BLaER1 (cell line): ENCODE results near the gene ZAP70.

Experiments used
- H3K27ac ChIP-seq: shearing (Covaris generic); formaldehyde crosslinking; 2 replicates; pipeline ENCODE4 v1.8.1; 2022
- H3K27me3 ChIP-seq: shearing (Covaris generic); formaldehyde crosslinking; 2 replicates; pipeline ENCODE4 v1.8.1; 2022
- H3K36me3 ChIP-seq: shearing (Covaris generic); formaldehyde crosslinking; 2 replicates; pipeline ENCODE4 v1.8.1; 2022
- H3K4me1 ChIP-seq: shearing (Covaris generic); formaldehyde crosslinking; 2 replicates; pipeline ENCODE4 v1.8.1; 2022
- H3K4me2 ChIP-seq: shearing (Covaris generic); formaldehyde crosslinking; 2 replicates; pipeline ENCODE4 v1.8.1; 2022
- H3K4me3 ChIP-seq: shearing (Covaris generic); formaldehyde crosslinking; 2 replicates; pipeline ENCODE4 v1.8.1; 2022
- H3K9ac ChIP-seq: shearing (Covaris generic); formaldehyde crosslinking; 2 replicates; pipeline ENCODE4 v1.8.1; 2022
- H3K9me3 ChIP-seq: shearing (Covaris generic); formaldehyde crosslinking; 2 replicates; pipeline ENCODE4 v1.8.1; 2022
- H4K20me1 ChIP-seq: shearing (Covaris generic); formaldehyde crosslinking; 2 replicates; pipeline ENCODE4 v1.8.1; 2022
- Cebpa-rat ChIP-seq: shearing (Covaris generic); IDR thresholded peaks from 2 replicates; pipeline ENCODE4 v1.8.1; 2022

Gene ZAP70

GRCh38 chr2:97697252-97698235 lies 15.8 kb upstream of the ZAP70 start:
- H3K27me3 ChIP-seq: no peaks in the 10 kb centered on the region
- peak overlapping the region; percentile 39 for H3K4me2 ChIP-seq
- no peaks in the 10 kb centered on the region for H4K20me1 ChIP-seq
- no peaks in the 10 kb centered on the region for H3K36me3 ChIP-seq
- H3K9ac ChIP-seq: no peak overlapping the region
- H3K27ac ChIP-seq: no peak overlapping the region
- no peaks in the 10 kb centered on the region for H3K9me3 ChIP-seq
- H3K4me1 ChIP-seq: peaks cover 44% of the 10 kb centered on the region
- TF ChIP-seq Cebpa-rat: no peak
- no peak overlapping the region for H3K4me3 ChIP-seq

DNA sequence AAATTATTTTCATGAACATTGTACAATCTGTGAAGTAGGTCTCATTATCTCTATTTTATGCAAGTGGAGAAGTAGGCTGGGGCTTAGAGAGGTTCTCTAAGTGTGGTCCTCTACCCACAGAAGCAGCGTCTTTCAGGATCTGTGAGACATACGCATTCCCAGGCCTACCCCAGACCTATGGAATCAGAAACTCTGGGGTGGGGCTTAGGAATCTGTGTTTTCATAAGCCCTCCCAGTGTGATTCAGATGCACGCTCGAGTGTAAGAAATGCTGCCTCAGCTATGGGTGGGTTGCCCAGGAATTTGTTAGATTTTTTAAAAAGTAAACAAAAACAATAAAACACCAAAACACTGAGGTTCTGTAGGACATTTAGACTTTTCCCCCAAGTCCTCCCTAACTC lies 14.8 kb upstream of the ZAP70 start:
- H3K27ac ChIP-seq: no peak overlapping the region
- H3K4me3 ChIP-seq: no peak overlapping the region
- peaks cover 54% of the 10 kb centered on the region for H3K4me1 ChIP-seq
- no peak overlapping the region for H3K9ac ChIP-seq
- H3K4me2 ChIP-seq: no peak overlapping the region
- H4K20me1 ChIP-seq: no peaks in the 10 kb centered on the region
- no peaks in the 10 kb centered on the region for H3K36me3 ChIP-seq
- H3K9me3 ChIP-seq: no peaks in the 10 kb centered on the region
- TF ChIP-seq Cebpa-rat: no peak
- no peaks in the 10 kb centered on the region for H3K27me3 ChIP-seq

GRCh38 chr2:97699765-97700444 lies 13.5 kb upstream of the ZAP70 start:
- H3K4me2 ChIP-seq: peak overlapping the region; percentile 49

DNA sequence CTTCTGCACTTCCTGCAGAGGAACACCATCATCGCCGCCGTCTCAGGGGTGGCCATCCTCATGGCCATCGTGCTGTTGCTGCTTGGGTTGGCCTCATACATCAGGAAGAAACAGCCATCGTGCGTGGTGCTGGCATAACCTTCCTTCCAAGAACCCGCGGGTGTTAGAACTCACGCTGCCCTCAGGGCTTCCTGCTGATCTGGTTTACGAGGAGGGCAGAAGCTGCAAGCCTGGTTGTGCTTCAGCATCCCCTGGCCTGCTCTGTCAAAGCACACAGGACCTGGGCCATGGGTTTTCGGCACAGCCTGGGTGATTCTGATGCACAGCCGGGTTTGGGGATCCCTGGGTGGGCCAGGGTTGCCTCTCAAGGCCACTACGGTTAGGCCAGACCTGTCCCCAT lies 12.2 kb upstream of the ZAP70 start:
- Histone ChIP-seq H3K27ac (peak overlapping the region; percentile 73), H3K36me3 (no peaks in the 10 kb centered on the region), H3K4me2 (peak overlapping the region; percentile 82)

More at GRCh38 chr2:97699765-97700444, 13.5 kb upstream of the ZAP70 start:
- H3K9ac ChIP-seq: no peak overlapping the region
- no peak overlapping the region for H3K4me3 ChIP-seq
- H4K20me1 ChIP-seq: no peaks in the 10 kb centered on the region
- no peak overlapping the region; the same call in 1 of the 2 replicates for H3K27ac ChIP-seq
- H3K27me3 ChIP-seq: no peaks in the 10 kb centered on the region
- no peaks in the 10 kb centered on the region for H3K36me3 ChIP-seq
- TF ChIP-seq Cebpa-rat: no peak
- H3K4me1 ChIP-seq: peaks cover 60% of the 10 kb centered on the region
- H3K9me3 ChIP-seq: no peaks in the 10 kb centered on the region

GRCh38 chr2:97701851-97702465 lies 11.4 kb upstream of the ZAP70 start:
- Histone ChIP-seq H3K4me2 (peak overlapping the region; percentile 82), H3K9ac (peak overlapping the region; percentile 58; the same call in 1 of the 2 replicates), H3K4me1 (peaks cover 66% of the 10 kb centered on the region), H4K20me1 (no peaks in the 10 kb centered on the region), H3K27me3 (no peaks in the 10 kb centered on the region), H3K9me3 (no peaks in the 10 kb centered on the region), H3K4me3 (no peak overlapping the region), H3K36me3 (no peaks in the 10 kb centered on the region), H3K27ac (peak overlapping the region; percentile 73)
- TF ChIP-seq Cebpa-rat: no peak

More for the DNA sequence above, 12.2 kb upstream of the ZAP70 start:
- Histone ChIP-seq H3K4me3 (no peak overlapping the region), H3K9ac (peak overlapping the region; percentile 58; the same call in 1 of the 2 replicates), H4K20me1 (no peaks in the 10 kb centered on the region), H3K27me3 (no peaks in the 10 kb centered on the region), H3K4me1 (peaks cover 64% of the 10 kb centered on the region), H3K9me3 (no peaks in the 10 kb centered on the region)
- TF ChIP-seq Cebpa-rat: no peak

DNA sequence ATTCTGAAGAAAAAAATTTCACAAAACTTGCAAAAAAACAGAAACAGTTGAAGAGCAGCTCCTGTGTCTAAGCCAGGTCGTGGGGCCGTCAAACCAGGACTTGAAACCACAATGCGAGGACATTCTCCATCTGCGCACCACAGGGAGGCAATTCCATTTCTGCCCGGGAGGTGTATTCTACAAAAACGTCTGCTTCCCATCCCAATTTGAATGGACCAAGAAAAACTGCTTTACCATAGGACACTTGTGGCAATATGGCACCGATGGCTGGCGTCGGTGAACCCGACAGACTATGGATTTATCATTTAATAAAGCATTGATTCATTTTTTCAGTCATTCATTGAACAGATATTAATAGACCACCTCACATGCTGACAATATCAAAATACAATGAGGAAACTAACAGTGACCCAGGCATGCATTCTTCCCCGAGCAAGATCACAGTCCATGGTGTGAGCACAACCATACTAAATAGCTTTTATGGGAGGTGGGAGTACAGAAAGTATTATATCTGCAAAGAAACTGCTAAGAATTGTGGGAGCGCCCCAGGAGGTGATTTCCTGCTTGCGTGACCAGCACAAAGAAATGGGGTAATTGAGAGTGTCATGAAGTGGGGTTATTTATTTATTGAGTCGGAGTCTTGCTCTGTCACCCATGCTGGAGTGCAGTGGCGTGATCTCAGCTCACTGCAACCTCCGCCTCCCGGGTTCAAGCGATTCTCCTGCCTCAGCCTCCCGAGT lies 10.5 kb upstream of the ZAP70 start:
- Histone ChIP-seq H3K27me3 (no peaks in the 10 kb centered on the region), H3K27ac (no peak overlapping the region), H3K4me2 (peak overlapping the region; percentile 82), H4K20me1 (no peaks in the 10 kb centered on the region), H3K4me3 (no peak overlapping the region), H3K9me3 (no peaks in the 10 kb centered on the region), H3K9ac (no peak overlapping the region), H3K4me1 (peaks cover 71% of the 10 kb centered on the region), H3K36me3 (no peaks in the 10 kb centered on the region)
- no peak for TF ChIP-seq Cebpa-rat

DNA sequence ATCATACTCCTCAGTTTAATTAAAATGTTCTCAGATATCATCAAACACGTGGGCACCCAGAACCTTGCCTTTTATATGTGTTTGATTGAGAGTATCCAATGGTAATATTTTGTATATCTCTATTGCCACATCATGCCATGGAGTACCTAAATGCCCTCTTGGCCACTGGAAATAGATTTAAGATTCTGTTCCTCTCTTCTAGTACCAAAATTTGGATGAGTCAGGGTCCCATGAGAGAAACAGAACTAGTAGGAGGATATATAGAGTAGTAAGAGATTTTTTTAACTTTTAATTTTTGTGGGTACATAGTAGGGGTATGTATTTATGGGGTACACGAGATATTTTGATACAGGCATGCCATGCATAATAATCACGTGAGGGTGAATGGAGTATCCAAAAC lies 9.6 kb upstream of the ZAP70 start:
- H3K36me3 ChIP-seq: no peaks in the 10 kb centered on the region
- H3K4me2 ChIP-seq: no peak overlapping the region
- H3K4me3 ChIP-seq: no peak overlapping the region
- TF ChIP-seq Cebpa-rat: no peak
- H3K27me3 ChIP-seq: no peaks in the 10 kb centered on the region
- no peaks in the 10 kb centered on the region for H4K20me1 ChIP-seq
- no peak overlapping the region for H3K27ac ChIP-seq
- H3K9ac ChIP-seq: no peak overlapping the region
- peaks cover 76% of the 10 kb centered on the region for H3K4me1 ChIP-seq
- no peaks in the 10 kb centered on the region for H3K9me3 ChIP-seq

DNA sequence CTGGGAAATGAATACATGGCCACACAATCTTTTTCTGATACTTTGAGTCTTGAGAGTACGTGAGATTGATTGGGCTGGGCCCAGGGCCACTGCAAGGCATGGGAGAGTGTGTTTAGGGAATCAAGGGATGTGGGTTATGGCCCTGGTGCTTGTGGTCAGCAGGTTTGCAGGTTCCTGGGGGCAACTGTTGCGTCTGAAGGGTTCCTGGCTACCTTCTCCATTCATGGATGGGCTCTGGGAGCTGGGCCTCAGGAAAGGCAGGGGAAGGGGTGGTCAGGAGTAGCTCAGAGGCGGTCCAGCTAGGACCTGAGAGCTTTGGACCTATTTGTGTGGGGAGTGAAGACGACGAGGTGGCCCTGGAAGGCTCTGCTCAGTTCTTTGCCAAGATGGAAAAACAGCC lies 8.4 kb upstream of the ZAP70 start:
- H3K9me3 ChIP-seq: no peaks in the 10 kb centered on the region
- no peak overlapping the region for H3K27ac ChIP-seq
- H3K4me1 ChIP-seq: peaks cover 83% of the 10 kb centered on the region
- no peak overlapping the region for H3K4me3 ChIP-seq
- H4K20me1 ChIP-seq: no peaks in the 10 kb centered on the region
- no peaks in the 10 kb centered on the region for H3K27me3 ChIP-seq
- no peaks in the 10 kb centered on the region for H3K36me3 ChIP-seq
- TF ChIP-seq Cebpa-rat: no peak
- no peak overlapping the region for H3K9ac ChIP-seq
- H3K4me2 ChIP-seq: no peak overlapping the region

DNA sequence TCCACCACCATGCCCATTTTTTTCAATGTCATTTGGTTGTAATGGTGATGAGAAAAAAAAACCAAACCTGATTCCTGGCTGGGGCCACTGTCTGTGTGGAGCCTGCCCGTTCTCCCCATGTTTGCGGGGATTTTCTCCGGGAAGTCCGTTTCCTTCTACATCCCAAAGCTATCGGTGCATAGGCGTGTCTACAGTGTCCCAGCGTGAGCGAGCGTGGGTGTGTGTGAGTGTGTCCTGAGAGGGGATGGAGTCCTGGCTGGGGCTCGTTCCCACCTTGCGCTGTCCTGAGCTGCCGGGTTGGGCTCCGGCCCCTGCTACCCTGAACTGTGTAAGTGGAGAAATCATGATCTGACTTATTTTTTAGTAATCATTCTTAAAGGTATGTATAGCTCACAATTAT lies 7.3 kb upstream of the ZAP70 start:
- no peaks in the 10 kb centered on the region for H3K36me3 ChIP-seq
- no peak overlapping the region for H3K4me3 ChIP-seq
- no peaks in the 10 kb centered on the region for H3K9me3 ChIP-seq
- no peak for TF ChIP-seq Cebpa-rat
- no peak overlapping the region for H3K9ac ChIP-seq
- no peaks in the 10 kb centered on the region for H4K20me1 ChIP-seq
- H3K27me3 ChIP-seq: no peaks in the 10 kb centered on the region
- H3K4me2 ChIP-seq: peak overlapping the region; percentile 74
- H3K4me1 ChIP-seq: peaks cover 83% of the 10 kb centered on the region
- no peak overlapping the region for H3K27ac ChIP-seq
